AG09319 (cell line): Measurements from ENCODE around the gene MTHFD1.

Experiments
- DNase-seq: peaks from one replicate; pipeline ENCODE4 v3.0.0-alpha.2; 2010; ENCODE audit warnings: low read depth; ENCODE audit errors: extremely low read depth
- TF ChIP-seq, protein P1 (sequence below): IDR thresholded peaks from 2 replicates; pipeline ENCODE4 v1.5.1; 2011; ENCODE audit warnings: low read depth, mild to moderate bottlenecking, inconsistent platforms, low read length, moderate library complexity

The MTHFD1 gene

GRCh38 chr14:64394423-64394822, 6.3 kb downstream of the MTHFD1 start:
- no peak for DNase-seq
- TF ChIP-seq, protein P1, sequence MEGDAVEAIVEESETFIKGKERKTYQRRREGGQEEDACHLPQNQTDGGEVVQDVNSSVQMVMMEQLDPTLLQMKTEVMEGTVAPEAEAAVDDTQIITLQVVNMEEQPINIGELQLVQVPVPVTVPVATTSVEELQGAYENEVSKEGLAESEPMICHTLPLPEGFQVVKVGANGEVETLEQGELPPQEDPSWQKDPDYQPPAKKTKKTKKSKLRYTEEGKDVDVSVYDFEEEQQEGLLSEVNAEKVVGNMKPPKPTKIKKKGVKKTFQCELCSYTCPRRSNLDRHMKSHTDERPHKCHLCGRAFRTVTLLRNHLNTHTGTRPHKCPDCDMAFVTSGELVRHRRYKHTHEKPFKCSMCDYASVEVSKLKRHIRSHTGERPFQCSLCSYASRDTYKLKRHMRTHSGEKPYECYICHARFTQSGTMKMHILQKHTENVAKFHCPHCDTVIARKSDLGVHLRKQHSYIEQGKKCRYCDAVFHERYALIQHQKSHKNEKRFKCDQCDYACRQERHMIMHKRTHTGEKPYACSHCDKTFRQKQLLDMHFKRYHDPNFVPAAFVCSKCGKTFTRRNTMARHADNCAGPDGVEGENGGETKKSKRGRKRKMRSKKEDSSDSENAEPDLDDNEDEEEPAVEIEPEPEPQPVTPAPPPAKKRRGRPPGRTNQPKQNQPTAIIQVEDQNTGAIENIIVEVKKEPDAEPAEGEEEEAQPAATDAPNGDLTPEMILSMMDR = no peak

DNA sequence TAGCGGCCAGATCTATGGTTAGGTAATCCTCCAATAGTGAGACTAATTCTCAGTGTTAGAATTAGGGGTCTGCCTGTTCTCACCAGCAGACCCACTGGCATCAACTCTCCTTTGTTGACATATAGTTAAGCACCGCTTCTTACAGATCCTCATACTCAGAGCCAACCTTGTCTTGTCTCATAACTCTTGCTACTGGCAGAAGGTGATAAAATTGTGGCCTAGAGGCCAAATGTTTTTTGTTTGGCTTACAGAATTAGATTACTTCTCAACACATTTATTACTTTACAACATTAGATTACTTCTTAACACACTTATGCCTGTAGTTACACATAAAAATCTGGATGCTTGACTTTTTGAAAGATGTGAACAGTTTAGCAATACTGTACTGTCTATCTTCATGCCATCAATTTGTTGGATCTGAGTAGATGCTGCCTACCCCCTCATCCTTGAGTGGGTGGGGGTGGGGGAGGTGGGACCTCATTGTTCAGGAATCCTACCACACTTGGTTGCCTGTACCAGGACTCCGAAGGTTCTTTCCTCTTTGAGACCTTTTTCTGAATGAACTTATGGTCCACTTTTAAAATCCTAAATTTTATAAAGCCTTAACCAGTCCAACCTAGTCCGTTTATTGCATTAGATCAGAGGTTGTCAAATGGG, 7.0 kb downstream of the MTHFD1 start:
- TF ChIP-seq, protein P1 = no peak
- DNase-seq = no peak

GRCh38 chr14:64400829-64401459, 12.8 kb downstream of the MTHFD1 start:
- DNase-seq = no peak
- TF ChIP-seq, protein P1 = no peak

DNA sequence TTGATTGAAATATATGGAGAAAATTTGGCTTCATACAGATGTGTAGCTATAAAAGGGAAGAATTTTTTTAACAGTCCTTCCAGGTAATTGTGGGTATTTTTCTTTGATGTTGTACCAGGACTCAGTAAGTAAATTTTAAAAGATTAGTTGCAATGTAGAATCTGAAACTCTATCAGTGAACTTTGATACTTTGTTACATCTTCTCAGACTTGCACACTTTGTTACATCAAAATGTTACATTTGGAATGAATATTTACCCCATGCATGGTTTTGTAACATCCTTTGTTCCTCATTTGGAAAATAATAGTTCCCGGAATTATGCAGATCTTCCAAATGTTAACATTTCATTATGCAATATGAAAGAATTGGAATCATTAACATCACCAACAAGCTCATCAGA, 13.8 kb downstream of the MTHFD1 start:
- TF ChIP-seq, protein P1 = no peak
- no peak for DNase-seq

DNA sequence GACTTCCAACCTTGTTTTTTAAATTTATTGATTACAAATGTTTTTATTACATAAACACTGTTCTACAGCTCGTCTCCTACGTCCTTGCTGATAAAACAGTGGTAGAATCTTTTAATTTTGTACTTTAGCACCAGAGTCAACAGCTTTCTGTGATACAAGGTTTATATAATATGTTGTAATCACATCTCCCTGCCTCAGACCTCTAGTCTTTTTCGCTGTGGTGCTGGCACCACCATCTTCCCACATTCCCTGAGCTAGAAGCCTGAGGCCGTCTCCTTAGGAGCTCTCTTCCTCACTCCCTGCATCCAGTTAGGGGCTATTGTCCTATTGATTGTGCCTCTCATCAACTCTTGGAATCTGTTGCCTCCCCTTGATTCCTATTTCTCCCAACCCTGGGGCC, 17.1 kb downstream of the MTHFD1 start:
- TF ChIP-seq, protein P1 = no peak
- no peak for DNase-seq

- no peak for DNase-seq
- TF ChIP-seq, protein P1 = no peak
These were observed 19.2 kb downstream of the MTHFD1 start for GRCh38 chr14:64407329-64407728.

DNA sequence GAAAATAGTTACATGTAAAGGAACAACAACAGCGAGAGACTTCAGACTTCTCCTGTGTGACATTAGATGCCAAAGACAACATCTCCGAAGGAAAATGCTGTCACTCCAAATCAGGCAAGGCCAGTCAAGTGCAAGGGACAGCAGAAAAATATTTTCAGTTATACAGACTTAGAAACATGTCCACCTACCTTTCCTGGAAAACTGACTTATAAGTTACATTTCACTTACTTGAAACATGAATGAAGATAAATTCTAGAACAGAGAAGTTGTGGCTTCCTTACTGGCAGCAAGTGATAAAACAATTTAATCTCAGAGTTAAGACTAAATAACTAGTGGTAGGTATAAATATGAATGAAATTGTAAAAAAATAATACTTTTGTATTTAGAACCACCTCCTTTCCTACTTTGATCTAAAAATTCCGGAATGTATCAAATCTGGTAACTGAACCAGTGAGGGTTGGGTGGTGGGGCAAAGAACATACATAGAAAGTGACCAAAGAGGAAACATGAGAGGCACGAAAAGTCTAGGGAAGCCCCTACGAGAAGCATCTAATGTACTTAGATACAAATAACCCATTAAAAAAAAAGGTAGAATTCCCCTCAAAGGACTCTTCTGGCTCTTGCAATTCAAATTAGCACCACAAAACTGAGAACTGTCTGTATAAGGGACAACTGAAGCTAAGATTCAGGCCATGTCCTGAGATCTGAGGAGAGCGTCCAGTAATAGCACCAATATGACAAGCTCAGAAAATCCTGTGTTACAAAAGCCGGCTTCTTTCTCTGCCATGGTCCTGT, 21.2 kb downstream of the MTHFD1 start:
- TF ChIP-seq, protein P1 = no peak
- DNase-seq = no peak
